Stimulated activated CD8-positive, alpha-beta memory T cell treated with anti-CD3 and anti-CD28 coated beads, Interleukin-7, amount 100 ng/mL, for 24 hours (primary cell): ENCODE data around the gene SYK.

ENCODE experiments used
- DNase-seq: peaks from one replicate; pipeline ENCODE4 v3.0.0-alpha.2; 2020; ENCODE audit warnings: low read depth

SYK gene

DNA sequence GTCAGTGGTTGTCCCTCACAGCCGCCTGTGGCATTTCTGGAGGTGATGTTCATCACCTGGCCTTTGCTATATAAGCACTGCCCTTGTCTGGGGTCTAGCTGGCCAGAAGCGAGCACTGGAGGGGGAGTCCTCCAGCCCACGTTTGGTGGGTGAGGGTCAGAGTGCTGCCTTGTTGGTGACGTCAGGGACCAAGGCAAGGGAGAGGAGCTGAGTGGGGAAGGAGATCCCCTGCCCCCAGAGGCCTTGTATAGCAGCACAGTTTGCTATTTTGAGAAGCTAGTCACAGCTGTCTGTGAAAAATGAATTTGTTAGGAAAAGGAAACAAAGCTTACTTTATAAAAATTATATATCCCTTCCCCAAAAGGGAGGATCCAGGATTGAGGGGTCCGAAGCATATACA is 49.8 kb downstream of the SYK start:
- DNase-seq: no peak

DNA sequence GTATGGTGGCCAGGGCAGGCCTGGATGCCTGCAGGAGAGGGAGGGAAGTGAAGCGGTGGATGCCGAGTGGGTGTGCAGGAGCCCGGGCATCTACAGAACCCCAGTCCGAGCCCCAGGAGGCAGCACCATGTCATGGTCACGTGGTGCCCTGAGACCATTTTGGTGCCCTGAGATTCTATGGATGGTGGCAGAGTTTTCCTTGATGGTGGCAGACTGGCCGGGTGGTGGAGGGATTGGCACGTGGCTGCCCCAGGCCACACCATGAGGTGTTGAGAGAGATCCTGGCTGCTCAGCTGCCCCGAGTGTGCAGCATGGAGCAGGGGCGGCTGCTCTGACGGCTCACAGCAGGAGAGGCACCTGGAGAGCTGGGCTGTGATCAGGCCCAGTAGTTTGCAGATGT is 52.3 kb downstream of the SYK start:
- DNase-seq: no peak

DNA sequence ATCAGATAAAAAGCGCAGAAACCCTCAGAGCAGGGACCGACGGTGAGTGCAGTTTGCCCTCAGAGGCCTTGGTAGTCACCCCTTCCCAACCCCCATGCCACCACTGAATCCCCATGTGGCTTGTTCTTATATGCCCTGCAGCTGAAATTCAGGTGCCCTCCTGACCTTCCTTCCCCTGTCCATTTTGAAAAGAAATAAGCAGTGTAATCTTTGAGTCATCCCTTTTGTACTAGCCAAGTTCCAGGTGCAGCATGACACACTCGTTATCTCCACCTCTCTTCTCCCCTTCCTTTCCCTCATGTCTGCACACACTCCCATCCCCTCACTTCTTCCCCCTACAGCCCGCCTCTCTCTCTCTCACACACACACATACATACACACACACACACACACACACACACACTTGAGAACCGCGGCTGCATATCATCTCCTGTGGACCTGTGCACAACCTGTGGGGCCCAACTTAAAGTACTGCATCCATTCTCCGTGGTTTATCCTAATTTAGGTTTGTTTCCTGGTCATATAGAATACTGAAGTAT is 53.1 kb downstream of the SYK start:
- DNase-seq: no peak

DNA sequence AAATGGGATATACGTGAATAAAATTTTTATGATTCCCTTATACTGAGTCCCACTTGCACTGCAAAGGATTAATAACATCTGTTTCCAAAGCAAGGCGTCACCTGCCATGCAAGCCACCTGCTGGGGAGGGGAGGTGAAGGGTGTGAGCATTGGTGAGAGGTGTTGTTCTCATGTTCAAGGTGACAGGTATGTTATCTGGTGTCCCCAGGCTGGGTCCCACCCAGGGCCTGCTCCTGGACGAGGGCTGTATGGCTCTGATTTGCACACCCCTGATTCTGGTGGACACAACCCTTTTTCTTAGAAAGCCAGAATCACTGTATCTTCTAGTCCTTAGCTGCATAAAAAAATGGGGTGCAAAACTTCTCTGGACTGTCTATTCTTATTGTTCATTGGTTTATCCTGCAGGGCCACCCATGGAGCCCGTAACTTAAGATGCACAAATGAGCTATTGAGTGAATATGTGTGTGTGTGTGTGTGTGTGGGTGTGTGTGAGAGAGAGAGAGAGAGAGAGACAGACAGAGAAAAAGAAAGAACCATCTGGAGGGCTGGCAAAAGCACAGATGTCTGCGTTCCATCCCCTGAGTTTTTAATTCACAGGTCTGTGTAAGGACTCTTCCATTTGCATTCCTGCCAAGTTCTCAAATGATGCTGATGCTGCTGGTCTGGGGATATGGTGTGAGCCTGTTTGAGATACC is 53.7 kb downstream of the SYK start:
- DNase-seq: no peak

DNA sequence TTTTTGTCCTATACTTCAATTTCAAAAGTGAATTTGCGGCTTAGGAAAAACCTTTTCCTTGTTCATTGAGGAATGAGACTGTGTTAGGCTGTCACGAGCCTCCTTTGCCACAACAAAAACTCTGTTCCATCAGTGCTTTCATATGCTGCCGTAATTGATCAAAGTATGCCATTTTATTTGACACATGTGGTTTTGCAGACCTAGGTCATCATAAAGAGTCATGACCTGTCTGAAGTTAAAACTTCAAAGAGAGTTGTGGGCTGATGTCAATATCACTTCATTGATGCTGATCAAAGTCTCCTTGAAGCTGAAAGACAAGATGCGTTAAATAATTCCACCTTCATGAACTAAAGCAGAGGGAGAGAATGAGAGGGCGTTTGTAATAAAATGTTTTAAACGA is 55.5 kb downstream of the SYK start:
- no peak for DNase-seq

DNA sequence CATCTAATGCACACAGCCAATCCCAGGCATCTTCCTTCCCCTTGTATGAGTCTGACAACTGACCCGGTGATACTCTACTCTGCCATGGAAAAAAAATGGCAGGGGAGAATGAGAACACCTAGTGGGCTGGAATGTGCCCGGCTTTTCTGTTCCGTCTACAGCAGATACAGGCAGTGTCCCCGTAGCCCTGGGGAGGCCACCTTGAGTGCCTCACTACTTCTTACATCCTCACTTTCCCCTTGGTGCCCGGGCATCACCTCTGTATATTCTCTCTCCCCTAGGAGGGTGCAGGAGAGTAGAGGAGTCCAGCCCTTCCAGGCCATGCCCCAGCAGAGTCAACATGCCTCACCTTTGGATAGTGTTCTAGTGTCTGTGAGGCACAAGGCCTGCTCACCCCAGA is 56.2 kb downstream of the SYK start:
- DNase-seq: no peak

DNA sequence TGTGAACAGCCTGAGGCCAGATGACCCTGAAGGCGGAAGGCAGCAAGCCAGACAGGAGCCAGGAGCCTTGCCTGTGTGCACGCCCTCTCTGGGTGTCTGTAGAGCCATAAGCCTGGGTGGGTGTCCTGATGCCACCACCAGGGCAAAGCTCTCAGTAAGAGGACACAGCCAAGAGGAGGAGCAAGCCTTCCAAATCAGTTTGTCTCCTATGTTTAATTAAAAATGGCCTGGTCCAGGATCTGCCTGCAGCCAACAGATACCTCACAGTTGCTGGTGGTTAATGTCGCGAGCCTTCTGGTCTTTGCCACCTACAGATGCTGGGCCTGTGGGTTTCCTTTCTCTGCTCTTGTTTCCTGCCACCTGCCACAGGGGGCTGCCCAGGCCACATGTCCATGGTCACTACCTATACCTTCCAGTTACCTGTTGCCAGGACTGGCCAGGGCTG is 56.9 kb downstream of the SYK start:
- DNase-seq: no peak

DNA sequence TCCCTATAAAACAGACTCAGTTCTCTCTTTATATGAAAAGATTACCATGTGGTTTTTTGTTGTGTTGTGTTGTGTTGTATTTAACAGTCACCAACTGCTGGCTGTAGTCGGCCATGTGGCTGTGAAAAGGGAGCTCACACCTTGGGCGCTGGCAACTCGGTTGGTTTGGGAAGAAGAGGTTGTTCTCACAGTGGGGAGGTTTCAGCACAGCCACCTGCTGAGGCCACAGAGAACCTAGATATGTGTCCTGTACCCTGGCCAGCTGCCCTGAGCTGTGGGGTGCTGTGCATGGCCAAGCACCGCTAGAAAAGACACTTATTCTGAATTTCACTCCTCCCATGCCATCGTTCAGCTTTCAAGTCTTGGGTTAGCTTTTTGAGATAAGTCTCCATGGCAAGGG is 58.8 kb downstream of the SYK start:
- no peak for DNase-seq

DNA sequence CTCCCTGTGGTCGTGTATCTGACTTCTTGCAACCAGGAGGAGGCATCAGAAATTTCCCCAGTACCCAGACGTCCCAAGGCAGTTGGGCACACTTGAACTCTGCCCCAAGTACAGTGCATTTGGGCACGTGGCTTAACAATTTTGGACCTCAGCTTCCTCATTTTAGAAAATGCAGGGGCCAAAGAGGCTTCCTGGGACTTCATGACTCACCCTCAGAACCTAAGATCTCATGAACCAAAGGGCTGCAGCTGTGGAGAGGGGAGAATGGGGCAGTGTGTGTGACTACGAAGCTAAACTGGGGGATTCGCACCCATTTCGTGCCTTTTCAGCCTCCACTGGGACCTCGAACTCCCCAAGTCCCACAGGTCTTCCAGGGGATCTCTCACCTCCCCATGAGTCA is 59.2 kb downstream of the SYK start:
- no peak for DNase-seq

DNA sequence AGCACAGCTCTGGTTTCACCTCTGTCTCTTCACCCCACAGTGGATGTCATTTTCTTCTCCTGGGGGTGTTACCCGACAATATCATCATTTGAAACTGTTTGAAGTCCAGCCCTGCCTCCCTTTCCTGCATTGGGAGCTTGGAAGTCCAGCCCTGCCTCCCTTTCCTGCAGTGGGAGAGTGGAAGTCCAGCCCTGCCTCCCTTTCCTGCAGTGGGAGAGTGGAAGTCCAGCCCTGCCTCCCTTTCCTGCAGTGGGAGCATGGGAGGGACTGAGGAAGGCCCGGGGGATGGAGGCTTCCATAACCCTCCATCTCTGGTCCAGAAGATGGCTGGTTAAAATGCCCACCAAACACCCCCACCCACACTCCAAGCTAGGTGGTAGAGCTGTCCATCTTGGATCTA is 59.8 kb downstream of the SYK start:
- no peak for DNase-seq

DNA sequence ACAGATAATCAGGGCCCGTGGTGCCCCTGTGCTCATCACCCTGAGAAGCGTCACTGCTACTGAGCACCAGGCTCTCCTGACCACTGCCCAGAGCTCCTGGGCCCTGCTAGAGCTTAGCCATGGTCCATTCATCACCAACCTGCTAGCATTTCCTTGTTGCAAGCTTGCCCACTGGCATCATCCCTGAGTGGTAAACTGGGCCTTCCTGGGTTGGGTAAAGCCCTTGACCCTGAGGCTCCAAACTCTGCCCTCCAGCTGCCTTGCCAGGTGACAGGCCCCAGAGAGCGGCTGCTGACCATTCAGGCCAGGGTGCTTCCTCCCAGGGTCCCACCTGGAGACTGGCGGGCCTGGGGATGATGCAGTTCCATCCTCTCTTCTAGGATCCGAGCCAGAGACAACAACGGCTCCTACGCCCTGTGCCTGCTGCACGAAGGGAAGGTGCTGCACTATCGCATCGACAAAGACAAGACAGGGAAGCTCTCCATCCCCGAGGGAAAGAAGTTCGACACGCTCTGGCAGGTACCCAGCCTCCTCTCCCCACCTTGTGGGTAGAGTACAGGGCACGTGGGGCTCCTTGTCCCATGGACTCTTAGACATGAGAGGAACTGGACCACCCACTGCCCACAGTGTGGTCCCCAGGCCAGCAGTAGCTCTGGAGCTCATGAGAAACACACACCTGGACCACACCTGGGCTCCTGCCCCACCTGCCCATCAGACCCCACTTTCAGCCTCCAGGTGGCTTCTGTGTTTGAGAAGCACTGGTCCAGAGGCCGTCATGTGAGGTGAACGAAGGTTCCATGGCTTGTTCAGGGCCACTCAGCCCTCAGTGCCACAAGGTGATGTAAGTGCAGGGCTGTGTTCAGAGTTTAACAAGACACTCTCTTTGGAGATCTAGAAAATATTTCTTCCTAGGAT is 60.5 kb downstream of the SYK start:
- DNase-seq: no peak

DNA sequence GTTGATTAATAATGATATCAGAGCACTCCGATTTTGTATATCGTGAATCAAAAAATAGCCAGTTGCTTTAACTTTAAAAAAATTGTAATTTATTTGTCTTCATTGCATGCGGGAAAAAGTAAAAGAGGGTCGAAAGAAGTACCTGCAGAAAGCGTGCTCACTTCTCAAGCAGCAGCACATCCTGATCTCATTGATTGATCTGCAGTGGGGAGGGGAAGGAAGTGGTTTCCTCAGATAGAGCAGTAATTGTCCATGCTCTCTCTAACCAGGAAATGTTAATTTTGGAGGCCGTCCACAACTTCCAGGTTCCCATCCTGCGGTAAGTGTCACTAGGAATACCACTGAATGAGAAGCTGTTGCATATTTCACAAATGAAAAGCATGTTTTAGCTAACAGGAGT is 63.2 kb downstream of the SYK start:
- DNase-seq: no peak

DNA sequence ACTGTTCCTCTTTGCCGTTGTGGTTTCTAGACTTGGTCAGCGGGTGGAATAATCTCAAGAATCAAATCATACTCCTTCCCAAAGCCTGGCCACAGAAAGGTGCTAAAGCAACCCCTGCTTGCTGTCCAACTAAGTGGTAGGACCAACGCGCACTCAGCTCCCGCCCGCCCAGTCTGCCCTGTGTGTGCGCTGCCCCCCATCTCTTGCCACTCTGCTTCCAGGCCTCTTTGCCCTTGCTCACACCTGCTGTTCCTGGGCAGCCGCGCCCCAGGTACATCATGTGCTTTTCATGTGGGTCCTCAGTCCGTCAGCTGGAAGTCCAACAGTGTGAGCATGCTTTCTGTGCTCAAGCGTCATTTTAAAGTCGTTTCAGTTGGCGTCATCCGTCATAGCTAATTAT is 65.5 kb downstream of the SYK start:
- no peak for DNase-seq

DNA sequence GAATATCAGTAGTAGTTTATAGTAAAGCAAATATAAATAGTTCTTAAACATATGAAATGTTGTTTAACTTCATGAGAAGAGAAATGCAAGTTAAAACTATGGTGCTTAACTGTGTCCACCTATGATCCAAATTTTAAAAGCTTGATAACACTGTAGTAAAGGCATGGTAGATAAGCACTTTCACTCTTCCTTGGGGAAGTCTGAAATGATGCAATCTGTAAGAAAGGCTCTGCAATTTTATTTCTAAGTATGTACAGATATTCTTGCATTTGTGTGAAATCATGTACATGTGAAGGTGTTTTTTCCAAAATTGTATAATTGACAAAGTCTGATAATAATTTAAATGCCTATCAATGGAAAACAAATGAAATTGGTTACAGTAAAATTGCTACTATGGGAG is 66.9 kb downstream of the SYK start:
- no peak for DNase-seq

DNA sequence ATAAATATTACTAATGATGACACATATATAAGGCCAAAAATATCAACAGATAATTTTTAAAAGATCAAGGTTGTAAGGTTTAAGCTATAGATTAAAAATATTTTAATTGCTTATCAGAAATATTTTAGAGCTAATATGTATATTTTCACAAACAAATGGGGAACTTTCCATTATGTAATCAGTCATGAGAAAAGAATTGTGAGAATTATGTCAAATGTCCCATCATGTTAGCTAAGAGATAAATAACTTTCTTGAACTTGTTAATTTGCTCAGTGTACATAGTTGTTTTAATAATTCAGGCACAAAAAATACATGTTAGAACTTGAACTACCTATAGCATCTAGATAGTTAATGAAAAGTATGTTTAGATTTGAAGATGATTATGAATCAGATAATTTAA is 67.7 kb downstream of the SYK start:
- DNase-seq: no peak

DNA sequence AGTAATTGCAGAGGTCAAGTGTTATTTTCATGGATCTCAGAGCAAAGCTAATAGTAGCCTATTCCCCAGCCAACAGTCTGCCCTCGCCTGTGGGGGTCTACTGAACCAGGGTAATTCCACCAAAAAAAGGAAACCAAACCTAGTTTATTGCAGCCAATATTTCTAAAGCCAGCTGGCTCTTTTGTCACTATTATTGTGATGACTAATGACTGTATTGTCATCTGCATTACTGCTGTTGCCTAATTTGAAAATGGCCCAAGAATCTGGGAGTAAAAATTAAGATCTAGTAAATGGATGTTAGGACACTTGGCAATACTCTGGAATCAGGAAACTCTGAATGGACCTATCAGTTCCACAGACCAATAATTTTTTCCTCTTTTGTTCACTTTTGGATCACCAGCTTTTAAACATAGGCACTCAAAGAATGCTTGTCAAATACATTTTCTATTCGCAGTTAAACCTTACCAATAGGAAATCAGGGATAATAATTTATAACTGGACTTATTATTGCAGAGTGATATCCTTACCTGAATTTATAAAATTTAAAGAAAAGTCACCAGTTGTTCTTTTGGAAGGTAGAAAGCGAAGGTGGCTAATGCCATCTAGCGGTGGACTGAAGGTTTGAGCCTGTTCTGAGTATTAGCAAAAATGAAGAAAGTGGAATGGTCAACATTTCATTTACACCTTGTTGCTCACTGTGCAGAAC is 69.2 kb downstream of the SYK start:
- no peak for DNase-seq

DNA sequence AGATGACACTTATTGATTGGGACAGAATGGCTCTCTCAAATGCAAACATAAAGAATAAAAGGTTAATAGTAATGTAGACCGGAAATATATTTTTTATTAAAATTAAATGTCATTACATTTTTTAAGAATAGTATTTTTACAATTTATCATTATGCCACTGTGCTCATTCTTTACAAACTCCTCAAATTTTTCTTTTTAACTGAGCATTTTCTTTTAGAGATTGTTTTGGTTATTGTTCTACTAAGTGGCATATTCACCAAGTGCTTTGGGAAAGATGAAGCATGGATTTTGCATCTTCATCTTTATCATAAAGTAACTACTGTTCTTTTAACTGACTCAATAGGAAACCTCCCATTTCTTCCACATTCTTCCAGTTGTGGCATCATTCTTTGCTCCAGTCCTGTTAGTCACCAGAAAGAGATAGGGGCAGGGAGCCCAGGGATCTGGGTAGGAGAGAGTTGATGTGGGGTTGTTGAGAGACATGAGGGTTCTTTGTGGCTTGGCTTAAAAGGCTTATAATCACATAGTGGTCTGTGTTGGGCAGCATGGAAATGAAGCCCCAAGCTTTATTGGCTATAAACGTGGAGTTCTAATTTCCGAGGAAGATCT is 69.8 kb downstream of the SYK start:
- DNase-seq: no peak

DNA sequence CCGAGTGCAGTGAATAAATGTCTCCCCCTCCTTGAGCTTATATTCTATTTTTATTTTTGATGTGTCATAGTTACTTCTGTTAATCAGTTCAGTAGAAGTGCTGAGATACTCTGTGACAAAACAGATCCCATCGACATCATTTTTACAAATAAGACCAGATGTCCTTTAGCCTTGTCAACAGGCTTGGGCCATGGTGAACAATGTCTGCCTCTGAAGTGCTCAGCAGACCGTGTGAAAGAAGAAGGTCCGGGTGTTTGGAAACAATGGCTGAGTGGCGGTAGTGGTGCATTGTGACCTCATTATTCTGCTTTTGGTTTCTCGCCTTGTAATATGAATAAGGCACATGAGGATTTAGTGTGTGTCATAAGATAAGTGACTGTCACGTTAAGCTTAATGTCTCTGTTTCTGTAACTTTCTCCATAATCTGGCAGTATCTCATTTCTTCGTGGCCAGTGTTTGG is 71.2 kb downstream of the SYK start:
- no peak for DNase-seq

DNA sequence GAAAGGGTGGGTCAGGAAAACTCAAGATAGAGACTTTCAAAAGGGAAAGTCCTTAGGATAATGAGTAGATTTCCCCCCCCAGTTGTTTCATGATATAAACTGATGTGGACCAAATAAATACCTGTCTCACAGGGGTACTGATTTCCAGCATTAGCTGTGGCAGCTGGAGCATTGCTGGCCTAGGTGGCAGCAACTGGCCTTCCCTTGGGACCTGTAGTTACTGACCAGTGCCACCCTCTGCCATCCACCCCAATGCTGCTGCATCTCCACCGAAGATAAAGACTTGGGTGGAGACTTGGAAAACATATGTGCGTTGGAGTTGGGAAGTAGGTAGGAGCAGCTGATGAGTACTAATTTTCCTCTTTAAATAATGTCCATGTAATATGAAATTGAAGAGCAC is 71.8 kb downstream of the SYK start:
- no peak for DNase-seq

DNA sequence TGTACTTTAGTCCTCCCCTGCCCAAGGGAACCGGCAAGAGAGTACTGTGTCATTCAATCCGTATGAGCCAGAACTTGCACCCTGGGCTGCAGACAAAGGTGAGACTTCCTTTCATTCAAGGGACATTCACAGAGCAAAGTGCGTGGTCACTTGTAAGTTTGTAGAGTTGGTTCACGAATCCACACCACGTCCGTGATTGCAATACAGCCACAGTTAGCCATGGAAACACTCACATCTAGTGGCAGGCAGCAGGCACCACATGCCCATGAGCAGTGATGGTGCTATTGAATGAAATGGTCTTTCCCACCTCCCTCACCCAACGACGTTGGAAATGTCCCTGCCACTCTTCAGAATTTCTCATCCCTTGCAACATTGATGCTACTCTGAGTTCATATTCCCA is 72.6 kb downstream of the SYK start:
- no peak for DNase-seq

DNA sequence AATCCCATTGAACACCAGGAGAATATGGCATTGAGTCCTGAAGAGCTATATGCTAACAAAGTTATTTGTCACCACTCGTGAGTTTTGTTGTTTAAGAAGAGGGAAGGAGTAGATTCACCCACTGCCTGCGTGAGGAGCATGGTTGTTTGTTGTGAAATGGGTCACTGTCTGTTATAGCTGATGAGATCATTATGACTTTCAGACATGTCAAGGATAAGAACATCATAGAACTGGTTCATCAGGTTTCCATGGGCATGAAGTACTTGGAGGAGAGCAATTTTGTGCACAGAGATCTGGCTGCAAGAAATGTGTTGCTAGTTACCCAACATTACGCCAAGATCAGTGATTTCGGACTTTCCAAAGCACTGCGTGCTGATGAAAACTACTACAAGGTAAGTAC is 76.9 kb downstream of the SYK start:
- DNase-seq: no peak

DNA sequence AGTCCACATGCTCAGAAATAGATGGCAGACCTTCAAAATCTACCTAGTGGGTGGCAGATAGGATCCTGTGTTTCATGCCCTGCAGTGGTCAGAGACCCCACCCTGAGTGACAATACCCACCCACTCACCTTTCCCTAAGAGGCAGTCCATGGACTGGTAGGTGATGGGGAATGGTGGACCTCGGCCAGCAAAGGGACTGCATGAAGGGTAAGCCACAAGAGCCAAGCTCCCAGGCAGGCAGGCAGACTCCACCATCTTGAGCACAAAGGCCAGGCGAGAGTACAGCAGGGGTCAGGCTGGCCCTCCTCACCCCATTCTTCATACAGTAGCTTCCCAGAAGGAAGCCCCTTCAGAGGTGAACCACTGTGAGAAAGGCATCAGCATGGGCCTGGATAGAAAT is 78.4 kb downstream of the SYK start:
- no peak for DNase-seq
